NCI-H2227 treated with DMSO at 0.1 percent for 48 hours (cell line): Measurements from ENCODE around the gene TBC1D20.
A peak's percentile ranks its signal among the peaks of the same experiment; 100 is the strongest.
"Not testable (repeated sequence)": the region's sequence is repeated elsewhere in the genome, so short reads cannot be mapped to it uniquely, and the experiment has no call there.

ENCODE experiments used
- DNase-seq: peaks from one replicate; lab custom pipeline; 2025; lab: John Stamatoyannopoulos, UW

The TBC1D20 gene

GRCh38 chr20:475463-476357 is 13.4 kb upstream of the TBC1D20 start:
- DNase-seq, result no peak

- DNase-seq, result no peak
These were observed 12.2 kb upstream of the TBC1D20 start for GRCh38 chr20:474581-474980.

GRCh38 chr20:472889-473292 is 10.6 kb upstream of the TBC1D20 start:
- DNase-seq, result no peak

- no peak for DNase-seq
These were observed 10.0 kb upstream of the TBC1D20 start for GRCh38 chr20:472137-472846.

DNA sequence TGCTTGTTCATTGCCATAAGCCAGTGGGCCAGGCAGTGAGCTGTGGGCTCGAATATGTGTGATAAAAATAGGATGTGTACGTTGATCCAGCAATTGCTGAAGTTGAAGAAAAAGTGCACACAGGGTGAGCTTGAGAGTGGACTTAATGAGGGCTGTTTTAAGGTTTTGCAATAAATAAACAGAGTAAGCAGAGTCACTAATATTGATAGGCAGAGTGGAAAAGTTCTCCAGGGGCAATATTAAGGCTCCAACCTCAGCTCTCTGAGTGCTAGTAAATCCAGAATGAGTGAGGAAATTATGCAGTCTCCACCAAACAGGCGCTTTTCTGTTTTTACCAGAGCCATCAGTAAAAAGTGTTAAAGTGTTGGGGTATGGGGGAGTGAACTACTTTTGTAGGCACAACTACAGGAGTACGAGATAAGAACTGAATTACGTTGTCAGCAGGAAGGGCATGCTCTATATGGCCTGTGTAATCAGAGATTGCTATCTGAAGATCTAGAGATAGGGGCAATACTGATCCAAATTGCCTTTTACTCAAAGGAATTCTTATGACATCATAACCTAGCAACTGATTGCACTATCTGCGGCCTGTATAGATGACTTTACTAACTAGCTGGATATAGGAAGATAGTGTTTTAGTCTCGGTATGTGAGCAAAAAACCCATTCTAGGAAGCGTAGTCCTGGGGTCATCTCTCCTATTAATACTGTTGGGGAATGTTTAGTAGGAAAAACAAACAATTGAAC is 7.6 kb upstream of the TBC1D20 start:
- DNase-seq, result no peak

DNA sequence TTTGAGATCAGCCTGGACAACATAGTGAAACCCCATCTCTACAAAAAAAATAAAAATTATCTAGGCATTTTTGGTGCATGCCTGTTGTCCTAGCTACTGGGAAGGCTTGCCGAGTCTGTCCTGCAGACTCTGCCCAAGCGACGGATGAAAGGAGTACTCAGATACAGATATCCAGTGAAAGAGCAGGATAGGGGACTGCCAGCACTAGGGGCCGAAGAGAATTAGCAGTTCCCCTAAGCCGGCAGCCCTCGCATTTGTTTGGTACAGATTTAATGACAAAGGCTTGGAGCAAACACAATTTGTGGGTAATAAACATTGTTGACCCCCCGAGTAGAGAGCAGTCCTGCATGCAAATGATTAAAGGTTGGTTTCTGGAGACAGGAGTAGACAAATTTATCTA is 5.4 kb upstream of the TBC1D20 start:
- no peak for DNase-seq

- DNase-seq, result peak; percentile 11
These were observed 807 bp downstream of the TBC1D20 start for GRCh38 chr20:461254-462198.

GRCh38 chr20:460707-461106 is 1.6 kb downstream of the TBC1D20 start:
- DNase-seq, result no peak

DNA sequence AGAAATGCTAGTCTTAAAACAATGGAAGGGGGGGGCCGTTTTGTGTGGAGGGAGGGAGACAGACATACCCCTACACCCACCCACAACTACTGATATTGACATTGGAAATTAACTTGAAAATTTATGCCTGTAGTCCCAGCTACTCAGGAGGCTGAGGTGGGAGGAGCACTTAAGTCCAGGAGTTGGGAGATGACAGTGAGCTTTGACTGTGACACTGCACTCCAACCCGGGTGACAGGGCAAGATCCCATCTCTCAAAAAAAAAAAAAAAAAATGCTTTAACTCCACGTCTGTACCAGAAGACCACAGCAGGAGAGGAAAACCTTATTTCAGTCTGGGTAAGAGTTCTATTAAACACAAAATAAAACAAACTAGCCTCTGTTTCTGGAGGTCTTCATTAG is 2.2 kb downstream of the TBC1D20 start:
- DNase-seq, result no peak

- DNase-seq, result no peak
These were observed 3.6 kb downstream of the TBC1D20 start for GRCh38 chr20:458776-459175.

- no peak for DNase-seq
These were observed 7.4 kb downstream of the TBC1D20 start for GRCh38 chr20:454951-455350.

- not testable (repeated sequence) for DNase-seq
These were observed 10.3 kb downstream of the TBC1D20 start for GRCh38 chr20:452021-452420.

DNA sequence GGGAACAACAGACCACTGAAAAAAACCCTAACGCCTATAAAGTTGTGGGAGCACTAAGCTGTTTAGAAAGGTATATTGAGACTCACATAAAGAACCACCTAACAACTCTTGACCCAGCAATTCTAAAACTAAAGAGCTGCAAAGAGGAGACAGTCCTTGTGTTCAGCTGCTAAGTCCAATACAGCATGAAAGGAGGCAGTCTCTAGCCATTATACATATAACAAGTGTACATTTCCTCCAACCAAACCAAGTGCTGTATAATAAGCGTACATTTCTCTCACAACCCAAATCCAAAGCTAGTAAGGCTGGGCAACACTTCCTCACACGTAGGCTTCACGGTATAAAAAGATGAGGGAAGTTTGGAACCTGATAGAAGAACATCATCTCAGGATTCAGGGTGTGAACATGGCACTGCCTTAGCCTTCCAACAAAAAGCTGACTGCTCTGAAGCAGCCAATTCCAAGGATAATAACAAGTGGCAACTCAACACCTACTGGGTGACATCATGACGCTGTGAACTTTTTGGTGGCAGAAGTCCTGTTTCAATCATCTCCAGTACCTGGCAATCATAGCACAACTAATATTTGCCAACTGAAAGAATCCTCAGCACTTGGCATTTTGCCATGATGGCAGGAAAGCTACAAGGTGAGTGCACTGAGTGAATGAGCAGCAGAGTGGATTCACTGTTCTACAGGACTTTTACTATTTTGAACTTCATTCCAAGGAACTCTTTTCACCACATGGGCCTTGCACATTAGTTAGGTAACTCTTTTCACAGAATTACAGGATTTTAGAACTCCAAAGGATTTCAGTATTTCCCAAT is 16.6 kb downstream of the TBC1D20 start:
- DNase-seq, result no peak

- DNase-seq, result no peak
These were observed 17.4 kb downstream of the TBC1D20 start for GRCh38 chr20:444862-445426.

DNA sequence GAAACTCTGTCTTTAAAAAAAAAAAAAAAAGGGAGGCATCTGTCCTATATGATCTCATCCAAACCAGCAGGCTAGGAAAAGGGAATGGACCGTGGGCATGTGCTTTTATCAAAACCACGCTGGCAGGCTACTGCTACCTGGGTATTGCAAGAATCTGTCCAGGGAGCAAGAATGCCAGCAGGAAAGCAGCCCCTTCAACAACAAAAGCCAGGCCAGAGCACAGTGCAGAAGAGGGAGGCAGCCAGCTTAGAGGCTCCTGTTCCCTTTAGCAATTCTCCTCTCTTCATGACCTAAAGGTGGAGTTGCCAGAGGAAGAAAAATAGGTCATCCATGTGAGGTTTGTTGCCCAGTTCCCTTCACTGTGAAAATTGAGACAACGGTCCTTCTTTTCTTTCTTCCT is 18.2 kb downstream of the TBC1D20 start:
- no peak for DNase-seq

DNA sequence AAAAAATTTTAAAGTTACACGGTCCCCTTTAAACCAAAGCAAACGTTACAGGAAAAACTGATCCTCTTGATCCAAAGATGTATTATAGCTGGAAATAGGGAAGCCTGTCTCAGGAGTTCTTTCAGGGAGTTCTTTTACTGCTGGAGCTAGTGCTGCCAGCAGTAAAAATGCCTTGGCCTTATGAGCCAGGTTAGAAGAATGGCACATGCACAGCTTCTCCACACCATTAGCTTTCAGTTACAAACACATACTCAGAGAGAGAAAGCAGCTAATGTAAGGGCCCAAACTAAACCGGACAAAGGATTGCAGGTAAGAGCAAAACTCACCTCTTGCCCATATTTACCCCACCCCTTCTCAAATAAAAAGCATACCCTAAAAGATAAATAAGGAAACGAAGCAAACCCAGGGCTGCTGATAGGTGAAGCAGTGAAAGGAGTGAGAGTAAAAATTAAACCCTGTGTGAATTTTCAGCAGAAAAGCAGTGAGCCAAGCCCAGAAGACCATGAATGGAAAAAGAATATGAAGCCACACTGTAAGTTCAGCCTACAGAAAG is 19.0 kb downstream of the TBC1D20 start:
- no peak for DNase-seq

- no peak for DNase-seq
These were observed 21.7 kb downstream of the TBC1D20 start for GRCh38 chr20:440636-441035.

DNA sequence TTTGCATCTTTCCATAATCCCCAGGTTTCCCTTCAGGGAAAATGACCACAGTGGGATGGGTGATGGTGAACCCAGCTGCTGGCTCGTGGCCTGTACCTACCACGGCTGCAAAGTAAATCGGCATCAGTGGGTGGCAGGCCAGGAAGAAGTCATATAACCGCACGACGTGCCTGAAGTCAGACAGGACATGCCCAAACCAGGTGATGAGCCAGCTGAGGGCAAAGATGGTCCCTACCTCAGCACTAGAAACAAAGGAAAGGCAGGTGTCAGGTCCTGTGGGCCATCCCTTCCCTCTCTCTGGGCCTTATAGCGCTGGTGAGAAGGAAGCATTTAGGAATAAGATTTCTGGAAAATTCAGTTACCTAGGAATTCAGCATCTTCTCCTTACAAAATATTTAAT is 22.2 kb downstream of the TBC1D20 start:
- DNase-seq, result no peak

- DNase-seq, result no peak
These were observed 23.5 kb downstream of the TBC1D20 start for GRCh38 chr20:438571-439469.
